GM21786 (cell line): Measurements from ENCODE around the gene BCAS1.
A peak's percentile ranks its signal among the peaks of the same experiment; 100 is the strongest.

Source experiments
- ATAC-seq: cut with Tn5 transposase; IDR thresholded peaks from one replicate; pipeline ENCODE4 v1.9.1; 2021; ENCODE audit not compliant: unreplicated experiment

Gene BCAS1

GRCh38 chr20:53947501-53948195 lies 122.7 kb downstream of the BCAS1 start:
- no peak for ATAC-seq

GRCh38 chr20:53946106-53946505 lies 124.3 kb downstream of the BCAS1 start:
- ATAC-seq, result no peak

- ATAC-seq, result no peak
These were observed 124.9 kb downstream of the BCAS1 start for GRCh38 chr20:53945478-53945877.

DNA sequence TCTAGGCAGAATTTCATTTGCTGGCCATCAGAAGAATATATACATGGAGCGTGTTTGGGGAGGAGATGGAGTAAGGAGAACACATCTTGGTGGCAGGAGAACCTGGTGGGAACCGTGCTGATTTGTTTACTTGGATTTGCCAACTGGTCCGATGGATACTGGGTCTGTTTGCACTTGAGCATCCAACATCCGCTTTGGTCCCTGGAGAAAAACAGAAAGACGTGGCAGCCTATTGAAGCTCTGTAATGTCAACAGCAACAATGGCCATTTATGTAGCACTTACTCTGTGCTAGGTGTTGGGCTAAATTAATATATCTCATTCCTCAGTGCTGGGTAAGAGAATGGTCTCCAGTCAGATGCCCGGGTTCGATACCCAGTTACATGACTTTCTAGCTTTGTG lies 125.6 kb downstream of the BCAS1 start:
- ATAC-seq, result no peak

DNA sequence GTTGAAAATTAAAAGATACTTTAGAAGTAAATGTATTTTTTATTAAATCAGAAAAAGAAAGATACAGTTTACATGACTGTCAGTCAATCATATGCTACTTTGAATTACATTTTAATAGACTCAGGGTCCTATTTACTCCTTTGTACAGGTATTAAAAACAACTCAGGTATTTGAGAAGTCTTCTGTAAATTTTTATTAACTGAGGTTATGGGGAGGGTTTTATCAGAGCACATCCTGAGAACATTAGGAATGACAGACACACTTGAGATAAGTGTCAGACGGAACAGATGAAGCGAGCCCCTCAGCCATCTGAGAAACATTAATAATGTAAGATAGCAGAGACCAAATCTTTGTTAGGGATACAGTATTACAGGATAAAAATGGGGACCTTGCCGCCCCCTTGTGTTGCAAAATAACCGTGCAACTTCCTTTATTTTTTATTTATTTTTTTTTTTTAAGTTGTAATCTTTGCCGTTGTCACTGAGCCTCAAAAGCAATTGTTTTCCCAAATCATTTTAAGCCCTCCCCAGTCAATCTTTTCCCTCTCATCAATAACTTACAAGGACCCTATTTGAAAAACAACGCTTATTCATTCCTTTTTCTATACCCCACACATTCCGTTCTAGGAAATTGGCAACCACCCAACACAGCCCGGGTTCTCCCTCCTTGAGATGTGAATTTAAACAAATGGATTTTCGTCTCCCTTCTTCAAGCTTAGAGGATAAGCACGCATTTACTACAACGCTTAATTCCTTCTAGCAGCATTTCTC lies 126.7 kb downstream of the BCAS1 start:
- ATAC-seq, result no peak

GRCh38 chr20:53942973-53943372 lies 127.4 kb downstream of the BCAS1 start:
- no peak for ATAC-seq

DNA sequence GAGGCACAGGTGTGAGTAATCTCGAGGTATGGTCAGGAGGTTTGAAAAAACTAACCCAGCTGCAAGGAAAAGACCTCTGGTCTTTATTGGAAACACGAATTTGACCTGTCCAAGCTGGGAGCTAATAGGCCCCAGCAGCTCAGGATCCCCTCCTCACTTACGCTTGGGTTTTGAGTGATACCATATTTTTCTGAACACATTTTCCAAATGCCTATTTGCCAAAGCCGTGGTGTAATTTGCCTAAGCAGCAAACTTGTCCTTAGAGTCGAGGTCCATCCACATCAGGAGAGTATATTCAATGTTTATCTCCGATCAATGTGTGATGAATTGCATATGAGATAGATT lies 128.0 kb downstream of the BCAS1 start:
- no peak for ATAC-seq

GRCh38 chr20:53941680-53942471 lies 128.5 kb downstream of the BCAS1 start:
- ATAC-seq, result no peak

GRCh38 chr20:53940907-53941545 lies 129.4 kb downstream of the BCAS1 start:
- no peak for ATAC-seq

DNA sequence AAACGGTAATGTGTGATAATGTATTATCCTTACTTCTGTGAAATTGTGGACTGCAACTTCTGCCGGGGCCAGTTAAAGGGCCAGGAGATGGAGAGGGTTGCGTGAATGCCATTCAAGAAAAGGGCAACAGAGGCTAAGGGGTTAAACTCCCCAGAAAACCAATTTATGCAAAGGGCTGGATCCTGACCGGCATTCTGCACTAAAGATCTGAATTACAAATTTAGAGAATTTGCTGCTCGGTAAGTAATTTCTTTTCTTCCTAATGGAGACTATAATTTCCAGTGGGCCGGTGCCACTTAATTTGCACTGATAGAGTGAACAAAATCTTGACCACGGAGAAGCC lies 130.1 kb downstream of the BCAS1 start:
- no peak for ATAC-seq

- peak; percentile 59 for ATAC-seq
These were observed 130.6 kb downstream of the BCAS1 start for GRCh38 chr20:53939572-53940359.

DNA sequence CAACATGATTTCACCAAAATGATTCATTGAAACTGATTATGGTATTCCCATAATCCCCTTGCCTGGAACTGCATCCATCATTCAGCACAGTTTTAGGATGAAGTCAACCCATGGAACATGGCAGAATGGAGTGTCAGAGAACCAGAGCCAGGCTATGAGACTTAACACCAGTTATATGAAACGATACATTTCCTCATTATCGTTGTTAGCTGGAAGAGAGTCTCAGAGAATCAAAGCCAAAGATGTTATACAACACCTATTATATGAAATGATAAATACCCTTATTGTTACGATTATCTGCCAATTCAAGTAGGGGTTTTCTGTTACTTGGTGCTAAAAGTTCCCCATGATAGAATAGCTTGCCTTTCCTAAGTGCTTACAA lies 131.2 kb downstream of the BCAS1 start:
- no peak for ATAC-seq

- no peak for ATAC-seq
These were observed 131.7 kb downstream of the BCAS1 start for GRCh38 chr20:53938739-53939138.

- ATAC-seq, result no peak
These were observed 132.4 kb downstream of the BCAS1 start for GRCh38 chr20:53937929-53938367.

- no peak for ATAC-seq
These were observed 133.1 kb downstream of the BCAS1 start for GRCh38 chr20:53937339-53937741.

- no peak for ATAC-seq
These were observed 134.9 kb downstream of the BCAS1 start for GRCh38 chr20:53935344-53936084.

- ATAC-seq, result peak; percentile 26
These were observed 135.7 kb downstream of the BCAS1 start for GRCh38 chr20:53934421-53935343.

GRCh38 chr20:53933232-53933846 lies 137.1 kb downstream of the BCAS1 start:
- no peak for ATAC-seq
